SK-N-SH (cell line): Measurements from ENCODE around the gene SGPP1.

Source experiments
- CTCF ChIP-seq: fragments of 200-600 bp; sonication (generic); IDR thresholded peaks from 2 replicates; pipeline ENCODE4 v1.6.1; 2017; ENCODE audit warnings: antibody characterized with exemption, mild to moderate bottlenecking, moderate library complexity
- ELF1 ChIP-seq: IDR thresholded peaks from 2 replicates; pipeline ENCODE4 v1.4.0; 2012
- EP300 ChIP-seq, 2 experiments: IDR thresholded peaks; 2 replicates each; pipeline versions ENCODE4 v1.4.0 to v1.6.1; 2012; ENCODE audit warnings: borderline replicate concordance in 1 of 2, low read depth in 1 of 2, low read length in 1 of 2
- FOXM1 ChIP-seq: IDR thresholded peaks from 2 replicates; pipeline ENCODE4 v1.4.0; 2012; ENCODE audit warnings: low read depth, mild to moderate bottlenecking
- GABPA ChIP-seq: IDR thresholded peaks from 2 replicates; pipeline ENCODE4 v1.4.0; 2012; ENCODE audit warnings: low read depth, mild to moderate bottlenecking
- GATA2 ChIP-seq: sonication (generic); formaldehyde crosslinking; IDR thresholded peaks from 2 replicates; pipeline ENCODE4 v1.5.0; 2020; ENCODE audit warnings: mild to moderate bottlenecking, missing genetic modification reagents
- MXI1 ChIP-seq: IDR thresholded peaks from 2 replicates; pipeline ENCODE4 v1.6.1; 2012; ENCODE audit warnings: mild to moderate bottlenecking, low read depth, low read length, improper control_type of control experiment
- NFIC ChIP-seq: IDR thresholded peaks from 2 replicates; pipeline ENCODE4 v1.4.0; 2012; ENCODE audit warnings: borderline replicate concordance
- POLR2AphosphoS5 ChIP-seq: IDR thresholded peaks from 2 replicates; pipeline ENCODE4 v1.6.1; 2012; ENCODE audit warnings: low read depth, low read length
- RAD21 ChIP-seq: IDR thresholded peaks from 2 replicates; pipeline ENCODE4 v1.6.1; 2012; ENCODE audit warnings: mild to moderate bottlenecking, low read length
- SIN3A ChIP-seq: IDR thresholded peaks from 2 replicates; pipeline ENCODE4 v1.6.1; 2012; ENCODE audit warnings: low read depth, mild to moderate bottlenecking, low read length, moderate library complexity, borderline replicate concordance
- TAF1 ChIP-seq: IDR thresholded peaks from 2 replicates; pipeline ENCODE4 v1.6.1; 2012; ENCODE audit warnings: low read depth, mild to moderate bottlenecking, low read length, moderate library complexity, borderline replicate concordance
- YY1 ChIP-seq: IDR thresholded peaks from 2 replicates; pipeline ENCODE4 v1.4.0; 2012; ENCODE audit warnings: low read depth, mild to moderate bottlenecking
- TF ChIP-seq, protein P1 (sequence below): IDR thresholded peaks from 2 replicates; pipeline ENCODE4 v1.4.0; 2012; ENCODE audit warnings: low read depth

GRCh38 chr14:63692310-63693020, 35.4 kb downstream of the SGPP1 start:
- TF ChIP-seq ELF1: no peak
- no peak for TF ChIP-seq TAF1
- no peak for TF ChIP-seq CTCF
- no peak for TF ChIP-seq POLR2AphosphoS5
- no peak for TF ChIP-seq SIN3A
- no peak for TF ChIP-seq FOXM1
- no peak for TF ChIP-seq GATA2 (CRISPR knock-in tag)
- TF ChIP-seq YY1: no peak
- TF ChIP-seq GABPA: no peak
- TF ChIP-seq NFIC: no peak
- no peak for TF ChIP-seq EP300 (IDR thresholded peaks at IDR 0.05; ENCODE audit: borderline replicate concordance in 1 of 2, low read depth in 1 of 2, low read length in 1 of 2)
- no peak for TF ChIP-seq RAD21
- TF ChIP-seq, protein P1, sequence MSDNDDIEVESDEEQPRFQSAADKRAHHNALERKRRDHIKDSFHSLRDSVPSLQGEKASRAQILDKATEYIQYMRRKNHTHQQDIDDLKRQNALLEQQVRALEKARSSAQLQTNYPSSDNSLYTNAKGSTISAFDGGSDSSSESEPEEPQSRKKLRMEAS: no peak
- TF ChIP-seq MXI1: no peak
